GM10847 (cell line): Measurements from ENCODE around the gene FOXP1.

Experiments used
- POLR2A ChIP-seq: IDR thresholded peaks from 2 replicates; pipeline ENCODE4 v1.6.1; 2011; ENCODE audit not compliant: insufficient read length; ENCODE audit errors: extremely low read depth

FOXP1 gene

GRCh38 chr3:71227270-71227661 is 356.3 kb downstream of the FOXP1 start:
- no peak for TF ChIP-seq POLR2A

- TF ChIP-seq POLR2A: no peak
These were observed 356.8 kb downstream of the FOXP1 start for GRCh38 chr3:71226565-71227269.

DNA sequence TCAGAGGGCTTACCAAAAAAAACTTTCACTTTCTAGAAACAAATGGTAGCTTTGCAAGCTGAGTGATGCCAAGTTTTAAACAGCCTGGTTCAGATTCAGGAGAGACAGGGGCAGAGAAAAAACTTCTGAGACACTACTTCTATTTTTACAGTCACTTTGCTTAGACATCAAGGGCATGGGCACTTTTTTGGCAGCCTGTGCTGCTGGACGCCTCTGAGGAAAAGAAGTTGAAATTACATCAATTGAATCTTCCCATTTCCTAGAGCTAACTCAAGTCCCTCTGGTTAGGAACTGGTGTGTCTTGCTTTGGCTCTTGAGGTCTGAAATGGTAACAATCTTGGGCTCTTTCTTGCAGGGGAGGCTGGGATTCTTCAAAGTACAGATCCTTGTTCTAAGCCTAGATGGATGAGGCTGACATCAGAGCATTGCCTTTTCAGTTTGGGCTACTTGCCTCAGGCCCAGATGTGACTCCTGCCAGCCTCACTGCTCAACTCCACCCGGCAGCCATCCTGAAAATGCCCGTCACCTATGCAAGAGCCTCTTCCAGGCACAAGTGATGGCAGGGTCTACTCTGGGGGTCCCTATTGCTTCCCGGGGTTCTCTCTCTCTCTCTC is 357.5 kb downstream of the FOXP1 start:
- no peak for TF ChIP-seq POLR2A

- no peak for TF ChIP-seq POLR2A
These were observed 358.4 kb downstream of the FOXP1 start for GRCh38 chr3:71225002-71225684.

GRCh38 chr3:71219744-71220638 is 363.5 kb downstream of the FOXP1 start:
- TF ChIP-seq POLR2A: no peak

- TF ChIP-seq POLR2A: no peak
These were observed 365.0 kb downstream of the FOXP1 start for GRCh38 chr3:71218508-71218907.

DNA sequence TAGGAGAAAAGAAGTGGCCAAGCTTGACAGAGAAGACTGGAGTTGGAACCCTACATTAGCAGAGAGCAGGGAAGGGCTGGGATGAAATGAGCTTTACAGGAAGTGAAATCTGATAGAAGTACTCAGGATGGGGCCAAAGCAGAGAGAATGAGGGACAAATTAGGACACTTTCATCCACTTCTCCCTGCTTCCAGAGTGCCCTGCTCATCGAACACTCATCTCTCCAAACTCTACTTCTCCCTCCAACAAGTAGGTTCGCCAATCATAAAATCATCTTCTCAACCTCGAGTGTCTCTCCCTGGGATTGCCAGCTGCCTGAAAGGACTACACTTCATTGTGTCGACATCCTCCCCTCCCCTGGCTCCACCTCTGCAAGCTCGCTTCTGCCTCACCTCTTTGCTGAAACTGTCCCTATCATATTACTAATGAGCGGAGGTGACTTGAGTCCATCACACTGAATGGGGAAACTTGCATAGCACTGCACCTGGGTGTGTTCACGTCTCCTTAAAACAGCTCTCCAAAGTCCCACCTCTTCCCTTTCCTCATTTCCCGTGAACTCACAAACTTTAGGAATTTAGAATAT is 365.8 kb downstream of the FOXP1 start:
- no peak for TF ChIP-seq POLR2A

- no peak for TF ChIP-seq POLR2A
These were observed 368.2 kb downstream of the FOXP1 start for GRCh38 chr3:71215351-71215750.

- TF ChIP-seq POLR2A: no peak
These were observed 368.7 kb downstream of the FOXP1 start for GRCh38 chr3:71214797-71215196.

- TF ChIP-seq POLR2A: no peak
These were observed 369.5 kb downstream of the FOXP1 start for GRCh38 chr3:71214016-71214415.

DNA sequence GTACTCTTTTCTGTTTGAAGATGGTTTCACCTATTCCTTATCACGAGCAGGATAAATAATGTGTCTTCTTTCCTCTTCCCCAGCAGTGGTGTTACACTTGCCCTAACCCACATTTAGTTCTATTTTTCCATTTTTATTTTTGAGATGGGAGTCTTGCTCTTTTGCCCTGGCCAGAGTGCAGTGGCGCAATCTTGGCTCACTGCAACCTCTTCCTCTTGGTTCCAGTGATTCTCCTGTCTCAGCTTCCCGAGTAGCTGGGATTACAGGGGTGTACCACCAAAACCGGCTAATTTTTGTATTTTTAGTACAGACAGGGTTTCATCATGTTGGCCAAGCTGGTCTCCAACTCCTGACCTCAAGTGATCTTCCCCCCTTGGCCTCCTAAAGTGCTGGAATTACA is 372.4 kb downstream of the FOXP1 start:
- no peak for TF ChIP-seq POLR2A

DNA sequence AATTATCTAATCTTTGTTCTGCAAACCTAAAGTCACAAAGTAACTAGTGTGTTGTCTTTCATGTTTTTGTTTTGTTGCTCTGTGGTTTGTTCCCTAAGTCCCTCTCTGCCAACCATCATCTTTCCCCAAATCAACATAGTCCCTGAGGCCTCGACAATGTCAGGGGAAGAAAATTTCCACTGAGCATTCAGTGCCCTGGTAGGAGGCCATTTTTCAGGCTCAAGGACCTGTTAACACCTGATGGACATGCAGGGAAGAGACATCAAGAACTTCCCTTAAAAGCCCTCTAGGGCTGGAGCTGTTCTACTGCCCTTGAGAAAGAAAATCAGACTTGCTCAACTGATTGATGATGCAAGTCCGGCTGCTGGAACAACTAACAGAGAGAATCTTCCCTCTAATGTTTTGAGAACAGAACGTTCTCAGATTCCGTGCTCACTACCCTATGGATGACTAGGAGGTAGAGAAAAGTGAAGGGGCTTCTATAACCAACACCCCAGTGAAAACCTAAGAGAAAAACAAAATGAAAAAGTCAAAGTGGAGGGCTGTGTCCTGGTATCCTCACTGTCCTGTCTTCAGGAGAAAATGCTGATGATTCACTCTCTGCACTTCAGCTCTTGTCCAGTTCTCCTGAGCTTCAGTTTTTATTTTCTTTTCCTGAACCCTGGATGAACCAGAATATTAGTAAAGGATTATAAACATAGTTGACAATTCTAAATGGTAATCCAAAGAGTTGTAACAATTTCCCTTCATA is 373.1 kb downstream of the FOXP1 start:
- TF ChIP-seq POLR2A: no peak

- TF ChIP-seq POLR2A: no peak
These were observed 375.1 kb downstream of the FOXP1 start for GRCh38 chr3:71208211-71209095.
